SU-DHL-6 (cell line): Measurements from ENCODE around the gene PWWP2A.

Experiments used
- CTCF ChIP-seq: fragments of 200-600 bp; sonication (generic); IDR thresholded peaks from one replicate; pipeline ENCODE4 v1.5.1; 2017; ENCODE audit warnings: antibody characterized with exemption, mild to moderate bottlenecking, low read length, moderate library complexity; ENCODE audit not compliant: insufficient read depth, poor library complexity, severe bottlenecking
- EZH2phosphoT487 ChIP-seq: fragments of 200-600 bp; sonication (generic), shearing (Covaris generic); conservative IDR thresholded peaks from 2 replicates; pipeline ENCODE4 v1.6.1; 2018; ENCODE audit warnings: mild to moderate bottlenecking, antibody characterized with exemption, low read length, moderate library complexity, mixed read lengths

- TF ChIP-seq CTCF (no peak), EZH2phosphoT487 (no peak)
These were observed 10.6 kb upstream of the PWWP2A start for GRCh38 chr5:160129841-160130240.
